ENCODE measurements around the gene FMN1.

- TF ChIP-seq CTCF (conservative IDR thresholded peaks at IDR 0.05; ENCODE audit: low read depth, low read length) (no peak), EZH2 (IDR thresholded peaks at IDR 0.05; ENCODE audit: borderline replicate concordance, low read depth, low read length, poor library complexity, severe bottlenecking) (no peak)
These were observed 165.3 kb downstream of the FMN1 start for GRCh38 chr15:33029109-33029652.

Data from A673 (cell line).